DOHH2 (cell line): ENCODE results near the gene OXNAD1.

ENCODE experiments used
- H3F3A ChIP-seq: fragments of 200-600 bp; sonication (generic), shearing (Covaris generic); 2 replicates; pipeline ENCODE4 v1.6.0; 2016; ENCODE audit warnings: antibody characterized with exemption, mild to moderate bottlenecking; ENCODE audit not compliant: control insufficient read depth, insufficient read depth
- H3K27ac ChIP-seq: fragments of 200-600 bp; sonication (generic); 2 replicates; pipeline ENCODE4 v1.5.1; 2014; ENCODE audit warnings: low read depth, mild to moderate bottlenecking, low read length, moderate library complexity
- H3K27me3 ChIP-seq: fragments of 200-600 bp; sonication (generic); 2 replicates; pipeline ENCODE4 v1.6.1; 2014; ENCODE audit warnings: mild to moderate bottlenecking, low read length, mixed read lengths; ENCODE audit not compliant: control insufficient read depth
- H3K36me3 ChIP-seq: fragments of 200-600 bp; sonication (generic); 2 replicates; pipeline ENCODE4 v1.6.1; 2014; ENCODE audit warnings: mild to moderate bottlenecking, low read length, moderate library complexity, mixed read lengths; ENCODE audit not compliant: control insufficient read depth
- H3K4me1 ChIP-seq: fragments of 200-600 bp; sonication (generic); 2 replicates; pipeline ENCODE4 v1.6.1; 2014; ENCODE audit warnings: mild to moderate bottlenecking, low read length, mixed read lengths; ENCODE audit not compliant: control insufficient read depth
- H3K4me2 ChIP-seq: fragments of 200-600 bp; sonication (generic); 2 replicates; pipeline ENCODE4 v1.6.0; 2014; ENCODE audit warnings: mild to moderate bottlenecking, low read length, moderate library complexity
- H3K4me3 ChIP-seq: fragments of 200-600 bp; sonication (generic); 2 replicates; pipeline ENCODE4 v1.5.1; 2014; ENCODE audit warnings: mild to moderate bottlenecking, low read length, mixed read lengths
- H3K79me2 ChIP-seq: fragments of 200-600 bp; sonication (generic); 2 replicates; pipeline ENCODE4 v1.6.1; 2014; ENCODE audit warnings: mild to moderate bottlenecking, low read length, mixed read lengths; ENCODE audit not compliant: control insufficient read depth
- H3K9me2 ChIP-seq: fragments of 200-600 bp; sonication (generic); replicated peaks from 2 replicates; pipeline ENCODE4 v1.6.1; 2014; ENCODE audit warnings: mild to moderate bottlenecking, low read length, mixed read lengths; ENCODE audit not compliant: control insufficient read depth
- H3K9me3 ChIP-seq: fragments of 200-600 bp; sonication (generic); 2 replicates; pipeline ENCODE4 v1.6.1; 2014; ENCODE audit warnings: antibody characterized with exemption, low read length, mixed read lengths; ENCODE audit not compliant: control insufficient read depth, insufficient read depth
- H4K20me1 ChIP-seq: fragments of 200-600 bp; sonication (generic); 2 replicates; pipeline ENCODE4 v1.6.0; 2014; ENCODE audit warnings: low read depth, mild to moderate bottlenecking, antibody characterized with exemption, low read length, moderate library complexity; ENCODE audit not compliant: control insufficient read depth, insufficient read depth
- CTCF ChIP-seq: fragments of 200-600 bp; sonication (generic); IDR thresholded peaks from one replicate; pipeline ENCODE4 v1.5.1; 2014; ENCODE audit warnings: antibody characterized with exemption, mild to moderate bottlenecking, low read depth, low read length; ENCODE audit not compliant: poor library complexity, severe bottlenecking
- EZH2phosphoT487 ChIP-seq: fragments of 200-600 bp; sonication (generic); IDR thresholded peaks from 2 replicates; pipeline ENCODE4 v1.6.1; 2017; ENCODE audit warnings: borderline replicate concordance, mild to moderate bottlenecking, antibody characterized with exemption, low read length, moderate library complexity, mixed read lengths

Gene OXNAD1

GRCh38 chr3:16347548-16347947, 82.5 kb downstream of the OXNAD1 start:
- TF ChIP-seq CTCF = no peak
- TF ChIP-seq EZH2phosphoT487 = no peak
- no peak overlapping the region for H3K27ac ChIP-seq
- no peak overlapping the region for H3K4me2 ChIP-seq
- H3K27me3 ChIP-seq = no peaks in the 10 kb centered on the region
- peaks cover 40% of the 10 kb centered on the region for H3K4me1 ChIP-seq
- no peak overlapping the region for H3K4me3 ChIP-seq
- H3K9me2 ChIP-seq = no peaks in the 10 kb centered on the region
- H3F3A ChIP-seq = no peaks in the 10 kb centered on the region; the same call in none of the 2 replicates
- H4K20me1 ChIP-seq = no peaks in the 10 kb centered on the region
- H3K36me3 ChIP-seq = peaks cover 98% of the 10 kb centered on the region
- no peaks in the 10 kb centered on the region for H3K9me3 ChIP-seq
- H3K79me2 ChIP-seq = peaks cover 96% of the 10 kb centered on the region

GRCh38 chr3:16349986-16350596, 85.1 kb downstream of the OXNAD1 start:
- no peaks in the 10 kb centered on the region for H3K27me3 ChIP-seq
- peaks cover 17% of the 10 kb centered on the region for H3K4me1 ChIP-seq
- H3K4me3 ChIP-seq = no peak overlapping the region
- no peaks in the 10 kb centered on the region; the same call in none of the 2 replicates for H3F3A ChIP-seq
- H4K20me1 ChIP-seq = no peaks in the 10 kb centered on the region
- no peaks in the 10 kb centered on the region for H3K9me3 ChIP-seq
- peaks cover 98% of the 10 kb centered on the region for H3K79me2 ChIP-seq
- peaks cover 100% of the 10 kb centered on the region for H3K36me3 ChIP-seq
- no peaks in the 10 kb centered on the region for H3K9me2 ChIP-seq
- H3K27ac ChIP-seq = no peak overlapping the region
- TF ChIP-seq CTCF (no peak), EZH2phosphoT487 (no peak)
- H3K4me2 ChIP-seq = no peak overlapping the region

GRCh38 chr3:16350597-16351318, 85.7 kb downstream of the OXNAD1 start:
- peaks cover 100% of the 10 kb centered on the region for H3K36me3 ChIP-seq
- H3F3A ChIP-seq = no peaks in the 10 kb centered on the region; the same call in none of the 2 replicates
- no peaks in the 10 kb centered on the region for H3K9me3 ChIP-seq
- H3K79me2 ChIP-seq = peaks cover 98% of the 10 kb centered on the region
- H3K4me3 ChIP-seq = no peak overlapping the region
- no peak for TF ChIP-seq CTCF
- TF ChIP-seq EZH2phosphoT487 = no peak
- no peaks in the 10 kb centered on the region for H3K9me2 ChIP-seq
- peaks cover 11% of the 10 kb centered on the region for H3K4me1 ChIP-seq
- H3K4me2 ChIP-seq = no peak overlapping the region
- no peaks in the 10 kb centered on the region for H3K27me3 ChIP-seq
- no peak overlapping the region for H3K27ac ChIP-seq
- H4K20me1 ChIP-seq = no peaks in the 10 kb centered on the region
